Thoracic aorta (tissue), 2 donors: ENCODE measurements around the gene CELF6. TPM values are rescaled to one million over a fixed set of nuclear protein-coding genes. Genes with fewer than 3 reads are reported as not detected.
A peak's percentile ranks its signal among the peaks of the same experiment; 100 is the strongest.

ENCODE experiments used
- ATAC-seq: fragments of 150-250 bp; one replicate; pipeline ENCODE4 v1.8.0; 2017; ENCODE audit warnings: low read depth; ENCODE audit not compliant: insufficient number of reproducible peaks, low FRiP score
- DNase-seq: peaks from one replicate; pipeline ENCODE4 v3.0.0-alpha.2; 2020; ENCODE audit warnings: low spot score
- H3K27ac ChIP-seq, 2 donors: fragments of 200-600 bp; sonication (generic); 1 replicate in 1 of 2; 2 replicates in 1 of 2; pipeline ENCODE4 v1.5.1; 2016; ENCODE audit warnings: mild to moderate bottlenecking in 2 of 2, moderate library complexity in 2 of 2
- H3K27me3 ChIP-seq: fragments of 200-600 bp; sonication (generic); replicated peaks from 2 replicates; pipeline ENCODE4 v1.6.0; 2016; ENCODE audit warnings: mild to moderate bottlenecking; ENCODE audit not compliant: insufficient read depth
- H3K36me3 ChIP-seq: fragments of 200-600 bp; sonication (generic); one replicate; pipeline ENCODE4 v1.5.1; 2016
- H3K4me1 ChIP-seq, 2 donors: fragments of 200-600 bp; sonication (generic); 1 replicate in 1 of 2; 2 replicates in 1 of 2; pipeline versions ENCODE4 v1.5.1 to v1.6.0; 2016; ENCODE audit warnings: low read depth in 2 of 2, mild to moderate bottlenecking in 1 of 2; ENCODE audit not compliant: control insufficient read depth in 1 of 2
- H3K4me3 ChIP-seq: fragments of 200-600 bp; sonication (generic); 2 replicates; pipeline ENCODE4 v1.5.1; 2016; ENCODE audit warnings: mild to moderate bottlenecking
- H3K9me3 ChIP-seq: fragments of 200-600 bp; sonication (generic); 2 replicates; pipeline ENCODE4 v1.5.1; 2016
- CTCF ChIP-seq: fragments of 200-600 bp; sonication (generic); IDR thresholded peaks from one replicate; pipeline ENCODE4 v1.5.1; 2019; ENCODE audit warnings: antibody characterized with exemption
- total RNA-seq, 2 donors: library from RNA; depleted of rRNA; stranded (reverse); fragments of >200 nt; gene quantifications; one replicate each; pipeline versions ENCODE4 v1.1.0 to v1.2.3, GENCODE V29; 2016

CELF6 gene
- total RNA-seq, 2 donors from 2014 or later: 2.3 to 4.1 TPM

DNA sequence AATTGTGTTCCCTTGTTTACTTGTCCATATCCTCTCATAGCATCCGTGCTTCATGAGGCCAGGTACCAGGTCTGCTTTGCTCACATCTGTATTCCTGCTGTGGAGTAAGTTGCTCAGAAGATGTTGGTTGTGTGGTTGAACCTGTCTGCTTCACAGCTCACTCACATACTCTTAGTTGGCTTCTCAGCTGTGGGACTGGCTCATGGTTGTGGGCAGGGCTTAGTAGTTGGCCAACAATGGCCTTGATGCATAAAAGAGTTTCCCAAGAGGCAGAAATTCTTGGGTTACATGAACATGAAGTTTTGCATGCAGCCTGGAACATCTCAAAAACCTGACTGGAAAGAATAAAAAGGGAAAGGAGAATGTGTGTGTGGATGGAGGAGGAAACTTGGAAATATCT, 17.0 kb downstream of the CELF6 start:
- no peak for DNase-seq
- Histone ChIP-seq H3K9me3 (no peaks in the 10 kb centered on the region), H3K36me3 (no peaks in the 10 kb centered on the region), H3K27me3 (no peaks in the 10 kb centered on the region), H3K4me1 (no peaks in the 10 kb centered on the region), H3K4me3 (no peak overlapping the region), H3K27ac (no peak overlapping the region)
- no peak for TF ChIP-seq CTCF
- no peak for ATAC-seq

- TF ChIP-seq CTCF: no peak
- no peak for DNase-seq
- ATAC-seq: no peak
- Histone ChIP-seq H3K36me3 (no peaks in the 10 kb centered on the region), H3K27ac (no peak overlapping the region), H3K27me3 (no peaks in the 10 kb centered on the region), H3K4me3 (no peak overlapping the region), H3K9me3 (no peaks in the 10 kb centered on the region), H3K4me1 (no peaks in the 10 kb centered on the region)
These were observed 30.2 kb downstream of the CELF6 start for GRCh38 chr15:72289597-72290325.

DNA sequence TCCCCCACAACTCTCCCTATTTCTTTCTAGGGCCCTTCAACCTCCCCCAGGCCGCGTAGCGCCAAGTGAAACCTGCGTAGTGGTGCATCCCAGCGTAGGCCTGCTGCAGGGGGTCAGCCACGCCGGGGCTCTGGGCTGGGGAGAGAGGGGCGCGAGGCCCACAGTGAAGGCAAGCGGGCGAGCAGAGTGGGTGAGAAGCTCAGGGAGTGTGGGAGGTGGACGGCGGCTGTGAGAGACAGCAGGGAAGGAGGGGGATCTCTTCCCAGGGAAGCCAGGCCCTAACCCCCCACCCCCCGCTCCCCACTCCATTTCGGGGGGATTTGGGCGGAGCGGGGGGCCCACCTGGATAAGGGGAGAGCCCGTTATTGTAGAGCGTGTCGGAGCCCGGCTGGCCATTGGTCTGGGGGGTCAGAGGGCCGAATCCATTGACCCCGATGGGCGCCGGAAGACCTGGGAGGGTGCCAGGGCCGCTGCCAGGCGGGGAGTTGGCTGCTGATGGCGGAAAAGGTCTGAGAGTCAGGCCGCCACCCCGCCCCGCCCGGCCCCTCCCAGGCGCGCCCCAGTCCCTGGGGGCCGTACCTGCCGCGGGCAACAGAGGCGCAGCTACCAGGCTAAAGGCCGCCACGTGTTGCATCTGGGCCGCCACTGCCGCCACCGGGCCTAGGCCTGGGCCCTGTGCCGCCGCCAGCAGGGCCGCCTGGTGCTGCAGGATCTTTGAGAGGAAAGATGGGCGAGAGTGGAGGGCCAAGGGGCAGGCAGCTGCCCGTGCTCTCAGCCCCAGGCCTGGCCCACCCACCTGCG, 31.0 kb downstream of the CELF6 start:
- no peak for ATAC-seq
- H3K36me3 ChIP-seq: no peaks in the 10 kb centered on the region

DNA sequence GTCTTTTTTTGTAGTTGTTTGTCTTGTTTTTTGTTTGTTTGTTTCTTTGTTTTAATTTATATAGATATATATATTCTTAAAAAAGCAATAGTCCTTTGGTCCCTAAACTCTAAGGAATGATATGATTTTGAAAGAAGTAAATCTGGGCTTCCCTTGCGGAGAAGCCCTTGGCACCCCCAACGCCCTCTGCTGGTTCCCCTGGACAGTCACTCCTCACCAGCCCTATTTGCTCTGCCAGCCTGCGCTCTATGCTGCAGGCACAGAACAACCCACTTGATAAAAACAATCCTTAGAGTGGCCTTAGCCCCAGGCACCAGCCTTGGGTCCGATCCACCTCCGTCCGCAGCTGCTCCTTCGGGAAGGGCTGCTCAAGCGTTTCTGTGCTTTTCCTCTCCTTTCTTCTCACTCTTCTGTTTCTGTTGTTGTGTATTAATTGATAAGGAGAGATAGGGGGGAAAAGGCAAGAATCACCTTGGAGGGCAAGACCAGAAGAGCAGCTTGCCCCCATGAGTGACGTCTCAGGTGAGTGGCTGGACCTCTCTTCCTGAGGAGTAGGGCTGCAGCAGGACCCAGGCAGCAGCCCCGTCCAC, 33.9 kb downstream of the CELF6 start:
- Histone ChIP-seq H3K36me3 (no peaks in the 10 kb centered on the region), H3K9me3 (no peaks in the 10 kb centered on the region), H3K4me3 (no peak overlapping the region), H3K4me1 (no peaks in the 10 kb centered on the region), H3K27ac (no peak overlapping the region), H3K27me3 (no peaks in the 10 kb centered on the region)
- ATAC-seq (no peak), DNase-seq (no peak)
- TF ChIP-seq CTCF: peak; percentile 39

More for the DNA sequence above, 31.0 kb downstream of the CELF6 start:
- Histone ChIP-seq H3K9me3 (no peaks in the 10 kb centered on the region), H3K27me3 (no peaks in the 10 kb centered on the region), H3K27ac (no peak overlapping the region), H3K4me1 (no peaks in the 10 kb centered on the region), H3K4me3 (no peak overlapping the region)
- TF ChIP-seq CTCF: no peak
- no peak for DNase-seq

DNA sequence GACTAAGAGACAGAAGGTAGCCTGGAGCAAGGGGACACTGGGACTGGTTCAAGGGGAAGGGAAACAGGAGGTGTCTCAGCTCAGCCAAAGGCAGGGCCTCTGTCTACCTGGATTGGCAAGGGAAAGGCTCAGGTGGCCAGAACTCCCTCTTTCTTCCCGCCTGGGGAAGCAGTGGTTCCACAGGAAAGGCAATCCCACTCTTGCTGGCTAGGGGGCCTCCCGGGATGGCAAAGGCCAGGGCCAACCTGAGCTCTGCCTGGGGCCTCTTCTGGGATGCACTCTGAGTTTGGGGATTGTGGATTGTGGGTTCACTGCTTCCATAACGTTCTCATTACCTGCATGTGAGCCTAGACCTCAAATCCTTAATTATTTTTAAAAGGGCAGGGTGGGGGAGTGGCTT, 34.6 kb downstream of the CELF6 start:
- H3K4me3 ChIP-seq: no peak overlapping the region
- no peaks in the 10 kb centered on the region for H3K36me3 ChIP-seq
- DNase-seq (no peak), ATAC-seq (no peak)
- no peaks in the 10 kb centered on the region for H3K4me1 ChIP-seq
- H3K9me3 ChIP-seq: no peaks in the 10 kb centered on the region
- no peak overlapping the region for H3K27ac ChIP-seq
- no peak for TF ChIP-seq CTCF
- no peaks in the 10 kb centered on the region for H3K27me3 ChIP-seq
